ENCODE results near the gene CCL25.

Gene CCL25

DNA sequence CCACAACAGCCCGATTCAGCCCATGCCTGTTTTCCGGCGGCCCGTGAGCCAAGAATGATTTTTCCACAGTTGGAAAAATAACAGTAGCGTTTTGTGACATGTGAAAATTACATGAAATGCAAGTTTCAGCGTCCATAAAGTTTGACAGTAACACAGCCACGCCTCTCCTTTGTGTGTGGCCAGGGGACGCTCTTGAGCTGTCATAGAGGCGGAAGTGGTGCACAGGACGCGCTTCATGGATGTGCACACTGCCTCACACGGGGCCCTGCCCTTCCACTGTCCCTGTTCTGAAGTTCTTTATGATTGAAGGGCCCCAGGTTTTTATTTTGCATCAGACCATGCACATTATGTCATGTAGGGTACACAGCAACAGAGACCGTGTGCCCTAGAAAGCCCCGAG, 34.8 kb upstream of the CCL25 start:
- Histone ChIP-seq H3K27ac (ENCODE audit: extremely low read depth, low read depth, low read length) (no peak overlapping the region), H3K4me1 (ENCODE audit: control insufficient read depth, insufficient read depth, low read length) (no peaks in the 10 kb centered on the region), H3K36me3 (ENCODE audit: control insufficient read depth in 2 of 2, insufficient read depth in 1 of 2, low read length in 2 of 2) (no peaks in the 10 kb centered on the region), H3K4me3 (ENCODE audit: low read depth, low read length) (no peak overlapping the region), H3K9me3 (ENCODE audit: control insufficient read depth, insufficient read depth, low read depth, low read length) (no peaks in the 10 kb centered on the region)
- ChIA-PET POLR2A (interaction anchor here (1.1 kb wide), 1 partner anchor 12 kb away, joined by 3 read pairs; no protein-coding TSS in a partner anchor), CTCF (interaction anchor here (0.9 kb wide), 1 partner anchor 11 kb away, joined by 3 read pairs; no protein-coding TSS in a partner anchor)
- TF ChIP-seq, protein P1, sequence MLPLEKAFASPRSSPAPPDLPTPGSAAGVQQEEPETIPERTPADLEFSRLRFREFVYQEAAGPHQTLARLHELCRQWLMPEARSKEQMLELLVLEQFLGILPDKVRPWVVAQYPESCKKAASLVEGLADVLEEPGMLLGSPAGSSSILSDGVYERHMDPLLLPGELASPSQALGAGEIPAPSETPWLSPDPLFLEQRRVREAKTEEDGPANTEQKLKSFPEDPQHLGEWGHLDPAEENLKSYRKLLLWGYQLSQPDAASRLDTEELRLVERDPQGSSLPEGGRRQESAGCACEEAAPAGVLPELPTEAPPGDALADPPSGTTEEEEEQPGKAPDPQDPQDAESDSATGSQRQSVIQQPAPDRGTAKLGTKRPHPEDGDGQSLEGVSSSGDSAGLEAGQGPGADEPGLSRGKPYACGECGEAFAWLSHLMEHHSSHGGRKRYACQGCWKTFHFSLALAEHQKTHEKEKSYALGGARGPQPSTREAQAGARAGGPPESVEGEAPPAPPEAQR (tag by site-specific recombination; IDR thresholded peaks at IDR 0.05), result no peak
- TF ChIP-seq ZNF571 (tag by site-specific recombination; IDR thresholded peaks at IDR 0.05), result no peak
- TF ChIP-seq KLF16 (tag by site-specific recombination; IDR thresholded peaks at IDR 0.05), result no peak
- TF ChIP-seq, protein P2, sequence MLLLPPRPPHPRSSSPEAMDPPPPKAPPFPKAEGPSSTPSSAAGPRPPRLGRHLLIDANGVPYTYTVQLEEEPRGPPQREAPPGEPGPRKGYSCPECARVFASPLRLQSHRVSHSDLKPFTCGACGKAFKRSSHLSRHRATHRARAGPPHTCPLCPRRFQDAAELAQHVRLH (tag by site-specific recombination; IDR thresholded peaks at IDR 0.05), result no peak
- TF ChIP-seq ZNF561 (tag by site-specific recombination; IDR thresholded peaks at IDR 0.05; ENCODE audit: borderline replicate concordance), result no peak
- no peak for TF ChIP-seq SALL2 (tag by site-specific recombination; IDR thresholded peaks at IDR 0.05; ENCODE audit: borderline replicate concordance)
- no peak for TF ChIP-seq ZIC2 (tag by site-specific recombination; IDR thresholded peaks at IDR 0.05)
- TF ChIP-seq, protein P3, sequence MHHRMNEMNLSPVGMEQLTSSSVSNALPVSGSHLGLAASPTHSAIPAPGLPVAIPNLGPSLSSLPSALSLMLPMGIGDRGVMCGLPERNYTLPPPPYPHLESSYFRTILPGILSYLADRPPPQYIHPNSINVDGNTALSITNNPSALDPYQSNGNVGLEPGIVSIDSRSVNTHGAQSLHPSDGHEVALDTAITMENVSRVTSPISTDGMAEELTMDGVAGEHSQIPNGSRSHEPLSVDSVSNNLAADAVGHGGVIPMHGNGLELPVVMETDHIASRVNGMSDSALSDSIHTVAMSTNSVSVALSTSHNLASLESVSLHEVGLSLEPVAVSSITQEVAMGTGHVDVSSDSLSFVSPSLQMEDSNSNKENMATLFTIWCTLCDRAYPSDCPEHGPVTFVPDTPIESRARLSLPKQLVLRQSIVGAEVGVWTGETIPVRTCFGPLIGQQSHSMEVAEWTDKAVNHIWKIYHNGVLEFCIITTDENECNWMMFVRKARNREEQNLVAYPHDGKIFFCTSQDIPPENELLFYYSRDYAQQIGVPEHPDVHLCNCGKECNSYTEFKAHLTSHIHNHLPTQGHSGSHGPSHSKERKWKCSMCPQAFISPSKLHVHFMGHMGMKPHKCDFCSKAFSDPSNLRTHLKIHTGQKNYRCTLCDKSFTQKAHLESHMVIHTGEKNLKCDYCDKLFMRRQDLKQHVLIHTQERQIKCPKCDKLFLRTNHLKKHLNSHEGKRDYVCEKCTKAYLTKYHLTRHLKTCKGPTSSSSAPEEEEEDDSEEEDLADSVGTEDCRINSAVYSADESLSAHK (tag by site-specific recombination; IDR thresholded peaks at IDR 0.05), result no peak
- TF ChIP-seq ZNF529 (tag by site-specific recombination; IDR thresholded peaks at IDR 0.05; ENCODE audit: insufficient replicate concordance), result no peak
- TF ChIP-seq ZNF473 (tag by site-specific recombination; IDR thresholded peaks at IDR 0.05), result no peak
- no peak for TF ChIP-seq ZNF626 (tag by site-specific recombination; IDR thresholded peaks at IDR 0.05)
- no peak for TF ChIP-seq ZNF112 (tag by site-specific recombination; IDR thresholded peaks at IDR 0.05)
- TF ChIP-seq, protein P4, sequence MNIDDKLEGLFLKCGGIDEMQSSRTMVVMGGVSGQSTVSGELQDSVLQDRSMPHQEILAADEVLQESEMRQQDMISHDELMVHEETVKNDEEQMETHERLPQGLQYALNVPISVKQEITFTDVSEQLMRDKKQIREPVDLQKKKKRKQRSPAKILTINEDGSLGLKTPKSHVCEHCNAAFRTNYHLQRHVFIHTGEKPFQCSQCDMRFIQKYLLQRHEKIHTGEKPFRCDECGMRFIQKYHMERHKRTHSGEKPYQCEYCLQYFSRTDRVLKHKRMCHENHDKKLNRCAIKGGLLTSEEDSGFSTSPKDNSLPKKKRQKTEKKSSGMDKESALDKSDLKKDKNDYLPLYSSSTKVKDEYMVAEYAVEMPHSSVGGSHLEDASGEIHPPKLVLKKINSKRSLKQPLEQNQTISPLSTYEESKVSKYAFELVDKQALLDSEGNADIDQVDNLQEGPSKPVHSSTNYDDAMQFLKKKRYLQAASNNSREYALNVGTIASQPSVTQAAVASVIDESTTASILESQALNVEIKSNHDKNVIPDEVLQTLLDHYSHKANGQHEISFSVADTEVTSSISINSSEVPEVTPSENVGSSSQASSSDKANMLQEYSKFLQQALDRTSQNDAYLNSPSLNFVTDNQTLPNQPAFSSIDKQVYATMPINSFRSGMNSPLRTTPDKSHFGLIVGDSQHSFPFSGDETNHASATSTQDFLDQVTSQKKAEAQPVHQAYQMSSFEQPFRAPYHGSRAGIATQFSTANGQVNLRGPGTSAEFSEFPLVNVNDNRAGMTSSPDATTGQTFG (tag by site-specific recombination; IDR thresholded peaks at IDR 0.05; ENCODE audit: borderline replicate concordance), result no peak
- no peak for TF ChIP-seq ZSCAN16 (tag by site-specific recombination; IDR thresholded peaks at IDR 0.05)
- no peak for TF ChIP-seq ZNF146 (tag by site-specific recombination; IDR thresholded peaks at IDR 0.05)
- no peak for TF ChIP-seq ZNF391 (tag by site-specific recombination; IDR thresholded peaks at IDR 0.05; ENCODE audit: borderline replicate concordance, low read depth)
- no peak for TF ChIP-seq ZNF664 (tag by site-specific recombination; IDR thresholded peaks at IDR 0.05)
- TF ChIP-seq, protein P5, sequence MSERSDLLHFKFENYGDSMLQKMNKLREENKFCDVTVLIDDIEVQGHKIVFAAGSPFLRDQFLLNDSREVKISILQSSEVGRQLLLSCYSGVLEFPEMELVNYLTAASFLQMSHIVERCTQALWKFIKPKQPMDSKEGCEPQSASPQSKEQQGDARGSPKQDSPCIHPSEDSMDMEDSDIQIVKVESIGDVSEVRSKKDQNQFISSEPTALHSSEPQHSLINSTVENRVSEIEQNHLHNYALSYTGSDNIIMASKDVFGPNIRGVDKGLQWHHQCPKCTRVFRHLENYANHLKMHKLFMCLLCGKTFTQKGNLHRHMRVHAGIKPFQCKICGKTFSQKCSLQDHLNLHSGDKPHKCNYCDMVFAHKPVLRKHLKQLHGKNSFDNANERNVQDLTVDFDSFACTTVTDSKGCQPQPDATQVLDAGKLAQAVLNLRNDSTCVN (tag by site-specific recombination; optimal IDR thresholded peaks at IDR 0.05), result no peak

Data from HEK293 (cell line).